ENCODE data around the gene CACHD1.

DNA sequence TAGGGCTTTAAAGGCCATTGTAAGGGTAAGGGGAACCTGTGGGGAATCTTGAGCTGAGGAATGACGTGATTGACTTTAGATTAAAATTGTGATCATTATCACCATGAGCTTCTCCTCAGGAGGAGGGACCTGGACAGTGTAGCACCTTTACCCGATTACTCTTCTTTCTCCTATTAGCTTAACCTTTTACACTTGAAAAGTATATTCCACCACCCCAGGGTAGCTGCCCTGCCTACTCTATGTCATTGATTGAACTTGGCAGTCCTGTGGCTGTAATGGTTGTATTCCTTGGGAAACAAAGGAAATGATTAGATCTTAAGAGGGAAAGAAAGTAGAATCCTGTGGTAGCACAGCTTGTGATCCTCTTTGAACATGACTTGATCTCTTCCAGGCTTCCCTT lies 47.7 kb downstream of the CACHD1 start:
- TF ChIP-seq, protein P1, sequence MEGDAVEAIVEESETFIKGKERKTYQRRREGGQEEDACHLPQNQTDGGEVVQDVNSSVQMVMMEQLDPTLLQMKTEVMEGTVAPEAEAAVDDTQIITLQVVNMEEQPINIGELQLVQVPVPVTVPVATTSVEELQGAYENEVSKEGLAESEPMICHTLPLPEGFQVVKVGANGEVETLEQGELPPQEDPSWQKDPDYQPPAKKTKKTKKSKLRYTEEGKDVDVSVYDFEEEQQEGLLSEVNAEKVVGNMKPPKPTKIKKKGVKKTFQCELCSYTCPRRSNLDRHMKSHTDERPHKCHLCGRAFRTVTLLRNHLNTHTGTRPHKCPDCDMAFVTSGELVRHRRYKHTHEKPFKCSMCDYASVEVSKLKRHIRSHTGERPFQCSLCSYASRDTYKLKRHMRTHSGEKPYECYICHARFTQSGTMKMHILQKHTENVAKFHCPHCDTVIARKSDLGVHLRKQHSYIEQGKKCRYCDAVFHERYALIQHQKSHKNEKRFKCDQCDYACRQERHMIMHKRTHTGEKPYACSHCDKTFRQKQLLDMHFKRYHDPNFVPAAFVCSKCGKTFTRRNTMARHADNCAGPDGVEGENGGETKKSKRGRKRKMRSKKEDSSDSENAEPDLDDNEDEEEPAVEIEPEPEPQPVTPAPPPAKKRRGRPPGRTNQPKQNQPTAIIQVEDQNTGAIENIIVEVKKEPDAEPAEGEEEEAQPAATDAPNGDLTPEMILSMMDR (IDR thresholded peaks at IDR 0.05; ENCODE audit: low read depth, low read length), result no peak
- TF ChIP-seq POLR2A (IDR thresholded peaks at IDR 0.05; ENCODE audit: extremely low read depth, insufficient read length) (no peak), MYC (IDR thresholded peaks at IDR 0.05; ENCODE audit: low read depth, low read length) (no peak)
- TF ChIP-seq, protein P2, sequence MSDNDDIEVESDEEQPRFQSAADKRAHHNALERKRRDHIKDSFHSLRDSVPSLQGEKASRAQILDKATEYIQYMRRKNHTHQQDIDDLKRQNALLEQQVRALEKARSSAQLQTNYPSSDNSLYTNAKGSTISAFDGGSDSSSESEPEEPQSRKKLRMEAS (IDR thresholded peaks at IDR 0.05; ENCODE audit: low read depth, low read length), result no peak

All from NB4 (cell line).